Large intestine (tissue), 12 donors: Measurements from ENCODE around the gene ST6GALNAC4. TPM values are rescaled to one million over a fixed set of nuclear protein-coding genes. Genes with fewer than 3 reads are reported as not detected.

Experiments used
- DNase-seq, 2 donors: peaks; one replicate each; pipeline versions ENCODE4 v3.0.0 to v3.0.0-alpha.2; 2013
- H3K27ac ChIP-seq: one replicate; pipeline ENCODE4 v1.5.1; 2013; ENCODE audit warnings: low read length
- H3K27me3 ChIP-seq: 2 replicates; pipeline ENCODE4 v1.6.1; 2013; ENCODE audit warnings: low read length; ENCODE audit not compliant: control insufficient read depth, insufficient read depth
- H3K36me3 ChIP-seq: 2 replicates; pipeline ENCODE4 v1.6.1; 2013; ENCODE audit warnings: low read length; ENCODE audit not compliant: control insufficient read depth, insufficient read depth
- H3K4me1 ChIP-seq: one replicate; pipeline ENCODE4 v1.6.1; 2013; ENCODE audit warnings: low read length; ENCODE audit not compliant: control insufficient read depth, insufficient read depth
- H3K4me3 ChIP-seq: one replicate; pipeline ENCODE4 v1.5.1; 2013; ENCODE audit warnings: low read length
- H3K9me3 ChIP-seq: one replicate; pipeline ENCODE4 v1.6.1; 2013; ENCODE audit warnings: mild to moderate bottlenecking, low read depth, low read length, moderate library complexity; ENCODE audit not compliant: control insufficient read depth
- WGBS: methylation state at CpG from one replicate; pipeline ENCODE4 v1.1.5; 2013; ENCODE audit warnings: low lambda C conversion rate; ENCODE audit not compliant: insufficient coverage; 5-methylcytosine and 5-hydroxymethylcytosine counted together
- long read RNA-seq, 11 donors: transcript quantifications; one replicate each; lab custom pipeline, GENCODE V29; 2026
- polyA plus RNA-seq: library from polyadenylated mRNA; unstranded; fragments of 120-200 nt; gene quantifications from one replicate; pipeline ENCODE4 v1.2.1, GENCODE V29; 2013

The ST6GALNAC4 gene, protein sequence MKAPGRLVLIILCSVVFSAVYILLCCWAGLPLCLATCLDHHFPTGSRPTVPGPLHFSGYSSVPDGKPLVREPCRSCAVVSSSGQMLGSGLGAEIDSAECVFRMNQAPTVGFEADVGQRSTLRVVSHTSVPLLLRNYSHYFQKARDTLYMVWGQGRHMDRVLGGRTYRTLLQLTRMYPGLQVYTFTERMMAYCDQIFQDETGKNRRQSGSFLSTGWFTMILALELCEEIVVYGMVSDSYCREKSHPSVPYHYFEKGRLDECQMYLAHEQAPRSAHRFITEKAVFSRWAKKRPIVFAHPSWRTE
- polyA plus RNA-seq, result 10.4 TPM
- long read RNA-seq, donor 1, result 0 reads
- long read RNA-seq, donor 2, partial matches to known transcripts, result 0 of 3 reads
- long read RNA-seq, donor 2, other reads (novel, unspliced or antisense), result 0 of 3 reads
- long read RNA-seq, donor 3, result 0 reads
- long read RNA-seq, donor 4, result 0 reads
- long read RNA-seq, donor 5, partial matches to known transcripts, result 0 of 4 reads
- long read RNA-seq, donor 5, other reads (novel, unspliced or antisense), result 0 of 4 reads
- long read RNA-seq, donor 6, partial matches to known transcripts, result 0 of 4 reads
- long read RNA-seq, donor 6, other reads (novel, unspliced or antisense), result 0 of 4 reads
- long read RNA-seq, donor 7, partial matches to known transcripts, result 0 of 3 reads
- long read RNA-seq, donor 7, other reads (novel, unspliced or antisense), result 0 of 3 reads
- long read RNA-seq, donor 8, partial matches to known transcripts, result 0 of 5 reads
- long read RNA-seq, donor 8, other reads (novel, unspliced or antisense), result 0 of 5 reads
- long read RNA-seq, donor 9, result 0 reads
- long read RNA-seq, donor 10, partial matches to known transcripts, result 0 of 3 reads
- long read RNA-seq, donor 10, other reads (novel, unspliced or antisense), result 0 of 3 reads
- long read RNA-seq, donor 11, partial matches to known transcripts, result 0 of 3 reads
- long read RNA-seq, donor 11, other reads (novel, unspliced or antisense), result 0 of 3 reads

DNA sequence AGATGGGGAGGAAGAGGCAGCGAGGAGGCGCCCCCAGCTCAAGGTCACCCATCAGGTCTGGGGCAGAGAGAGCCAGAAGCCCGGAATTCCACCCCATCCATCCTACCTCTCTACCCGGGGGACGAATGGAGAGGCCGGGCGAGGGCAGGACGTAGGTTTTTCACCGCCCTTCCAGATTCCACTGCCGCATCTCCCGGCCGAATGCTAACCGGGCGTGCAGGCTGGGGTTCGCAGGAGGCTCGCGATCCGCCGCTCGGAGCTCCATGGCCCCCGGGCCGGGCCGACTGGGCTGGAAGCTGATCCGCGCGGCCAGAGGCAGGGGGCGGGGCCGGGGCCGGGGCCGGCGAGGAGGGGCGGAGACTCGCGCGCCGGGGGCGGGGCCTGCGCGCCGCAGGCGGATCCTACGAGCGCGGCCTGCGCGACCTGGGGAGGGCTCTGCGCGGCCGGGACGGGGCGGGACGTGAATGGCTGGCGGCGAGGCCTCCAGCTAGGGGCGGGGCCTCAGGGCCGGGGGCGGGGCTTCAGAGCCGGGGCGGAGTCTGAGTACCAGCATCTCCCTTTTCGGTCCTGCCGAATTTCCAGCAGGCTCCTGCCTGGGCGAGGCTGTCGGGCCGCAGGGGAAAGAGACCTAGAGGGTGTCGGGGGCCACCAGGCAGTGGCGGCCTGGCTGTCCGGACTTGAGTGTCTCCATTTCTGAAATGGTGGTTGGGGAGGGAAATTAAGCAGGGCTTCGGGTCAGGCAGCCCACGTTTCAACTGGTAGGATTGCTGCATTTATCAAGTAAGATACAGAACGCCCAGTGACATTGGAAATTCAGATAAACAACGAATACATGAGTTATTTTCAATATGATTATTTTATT, at the start of gene ST6GALNAC4:
ST6GALNAC4 (minus strand) TSS at position 322 of the 862 bp plus-strand sequence. CDS start 622 bp downstream, outside the sequence.
- Histone ChIP-seq H3K4me1 (peaks cover 38% of the 10 kb centered on the region), H3K27me3 (peaks cover 7% of the 10 kb centered on the region), H3K9me3 (peaks cover 6% of the 10 kb centered on the region), H3K4me3 (peak within 1 kb of the TSS; percentile 64), H3K36me3 (peaks cover under 1% of the 10 kb centered on the region), H3K27ac (no peak within 1 kb of the TSS)
- WGBS, result no CpG with 5 or more reads among the region's 71 CpGs
- peak; percentile 88 to 91 for DNase-seq

DNA sequence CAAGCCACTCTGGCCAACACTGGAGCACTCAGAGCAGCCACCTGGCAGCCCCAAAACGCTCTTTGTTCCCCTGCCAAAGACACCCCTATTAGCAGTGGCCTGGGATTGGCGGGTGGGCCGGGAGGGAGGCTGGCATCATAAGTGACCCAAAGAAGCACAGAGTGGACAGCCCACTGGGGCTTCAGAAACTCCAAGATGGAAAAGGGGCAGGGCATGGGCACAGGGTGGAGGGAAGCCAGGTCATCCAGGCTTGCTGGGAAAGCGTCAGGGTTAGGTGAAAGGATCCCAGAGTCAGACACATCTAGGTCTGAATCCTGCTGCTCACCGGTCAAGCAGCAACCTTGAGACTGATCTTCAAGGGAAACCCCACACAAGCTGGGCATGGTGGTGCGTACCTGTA, 49.1 kb upstream of the ST6GALNAC4 start:
- WGBS, result no CpG with 5 or more reads among the region's 6 CpGs
- Histone ChIP-seq H3K4me1 (peaks cover 73% of the 10 kb centered on the region), H3K9me3 (no peaks in the 10 kb centered on the region), H3K36me3 (peaks cover 3% of the 10 kb centered on the region), H3K27me3 (no peaks in the 10 kb centered on the region), H3K4me3 (no peak overlapping the region), H3K27ac (peak overlapping the region; percentile 99)
- no peak for DNase-seq

DNA sequence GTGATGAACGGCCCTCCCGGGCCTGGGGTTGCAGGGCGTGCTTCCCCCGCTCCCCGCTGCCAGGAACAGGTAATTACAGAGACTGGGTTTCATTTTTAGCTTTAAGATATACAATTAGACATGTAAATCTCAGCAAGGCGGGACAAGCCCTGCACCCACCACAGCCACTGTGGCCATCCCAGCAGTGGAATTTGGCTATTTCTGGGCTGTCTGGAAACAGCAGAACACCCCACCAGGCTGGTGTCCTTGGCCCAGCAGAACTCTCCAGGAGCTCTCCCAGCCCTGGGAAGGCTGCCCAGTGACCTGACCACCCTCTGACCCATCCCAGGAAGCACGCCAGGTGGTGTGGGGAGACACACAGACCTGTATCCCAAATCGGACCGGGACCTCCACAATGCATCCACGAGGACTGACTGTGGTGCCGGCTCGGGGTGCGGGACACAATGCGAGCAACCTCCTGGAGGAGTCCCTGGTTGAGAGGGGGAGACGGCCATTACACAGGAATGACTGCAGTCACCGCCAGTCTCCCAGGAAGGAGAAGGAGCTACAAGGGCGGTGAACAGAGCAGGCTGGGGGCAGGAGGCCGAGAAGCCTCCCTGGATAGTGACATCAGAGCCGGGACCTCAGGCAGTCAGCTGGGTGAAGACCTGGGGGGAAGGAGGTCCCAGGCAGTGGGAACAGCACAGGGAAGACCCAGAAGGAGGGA, 46.7 kb upstream of the ST6GALNAC4 start:
- Histone ChIP-seq H3K36me3 (peaks cover 3% of the 10 kb centered on the region), H3K9me3 (no peaks in the 10 kb centered on the region), H3K27ac (peak overlapping the region; percentile 6), H3K4me1 (peaks cover 64% of the 10 kb centered on the region), H3K27me3 (no peaks in the 10 kb centered on the region), H3K4me3 (no peak overlapping the region)
- WGBS, result no CpG with 5 or more reads among the region's 19 CpGs
- DNase-seq, result no peak

DNA sequence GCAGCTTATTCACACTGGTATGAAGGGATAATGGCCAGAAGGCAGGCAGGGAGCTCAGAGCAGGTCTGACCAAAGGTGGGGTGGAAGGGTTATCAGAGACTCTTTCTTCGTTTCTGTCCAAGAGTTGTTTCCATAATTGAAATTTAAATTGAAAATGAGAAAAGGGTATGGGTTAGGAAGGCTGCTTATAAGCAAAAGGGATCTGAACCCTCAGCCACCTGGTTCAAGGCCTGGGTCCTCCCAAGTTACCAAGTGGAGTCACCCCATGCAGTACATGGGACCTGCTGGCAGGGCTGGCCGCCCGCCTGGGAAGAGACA, 46.2 kb upstream of the ST6GALNAC4 start:
- Histone ChIP-seq H3K9me3 (no peaks in the 10 kb centered on the region), H3K27ac (no peak overlapping the region), H3K27me3 (no peaks in the 10 kb centered on the region), H3K4me1 (peaks cover 59% of the 10 kb centered on the region), H3K4me3 (no peak overlapping the region), H3K36me3 (peaks cover 3% of the 10 kb centered on the region)
- no peak for DNase-seq
- WGBS, result no CpG with 5 or more reads among the region's 3 CpGs

DNA sequence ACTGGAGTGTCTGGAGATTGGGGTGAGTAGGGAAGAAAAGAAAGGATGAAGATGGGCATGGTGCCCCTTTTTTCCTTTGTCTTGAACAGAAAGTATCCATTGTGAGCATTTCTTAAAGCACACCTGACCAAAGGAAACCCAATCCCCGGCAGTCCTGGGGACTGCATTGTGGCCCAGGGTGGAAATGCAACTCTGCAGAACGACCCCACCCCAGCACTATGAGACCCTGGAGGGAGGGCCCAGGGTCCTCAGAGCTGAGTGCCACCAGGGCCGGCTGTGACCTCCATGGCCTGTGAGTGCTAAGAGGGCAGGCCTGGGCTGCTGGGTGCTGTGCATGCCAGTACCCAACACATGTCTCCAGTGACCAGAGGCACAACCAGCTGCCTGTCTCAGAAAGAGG, 45.4 kb upstream of the ST6GALNAC4 start:
- no CpG with 5 or more reads among the region's 3 CpGs for WGBS
- Histone ChIP-seq H3K9me3 (no peaks in the 10 kb centered on the region), H3K4me3 (no peak overlapping the region), H3K36me3 (peaks cover 3% of the 10 kb centered on the region), H3K4me1 (peaks cover 52% of the 10 kb centered on the region), H3K27me3 (no peaks in the 10 kb centered on the region), H3K27ac (no peak overlapping the region)
- DNase-seq, result no peak

DNA sequence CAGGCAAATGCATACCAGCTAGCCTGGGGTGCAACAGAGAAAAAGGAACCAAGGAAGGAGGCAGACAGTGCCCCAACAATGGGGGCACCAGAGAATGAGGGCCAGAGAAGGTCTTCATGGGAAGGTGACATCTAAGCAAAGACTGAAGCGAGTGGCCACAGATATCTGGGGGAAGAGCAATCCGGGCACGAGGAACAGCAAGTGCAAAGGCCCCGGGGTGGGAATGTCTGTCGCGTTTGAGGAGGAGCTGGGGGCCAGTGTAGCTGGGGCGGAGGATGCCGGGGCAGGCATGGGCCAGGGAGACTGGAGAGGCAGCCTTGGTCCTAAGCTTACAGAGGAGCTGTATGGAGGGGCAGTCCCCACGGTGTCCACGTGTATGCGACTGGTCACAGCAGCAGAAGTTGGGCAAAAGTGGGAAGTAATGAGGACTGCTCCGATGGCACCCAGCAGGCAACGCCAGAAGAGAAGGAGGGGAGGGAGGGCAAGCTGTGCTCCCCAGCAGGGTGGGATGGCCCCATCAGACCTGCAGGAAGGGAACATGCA, 44.8 kb upstream of the ST6GALNAC4 start:
- Histone ChIP-seq H3K4me1 (peaks cover 49% of the 10 kb centered on the region), H3K36me3 (peaks cover 3% of the 10 kb centered on the region)
- DNase-seq, result no peak

DNA sequence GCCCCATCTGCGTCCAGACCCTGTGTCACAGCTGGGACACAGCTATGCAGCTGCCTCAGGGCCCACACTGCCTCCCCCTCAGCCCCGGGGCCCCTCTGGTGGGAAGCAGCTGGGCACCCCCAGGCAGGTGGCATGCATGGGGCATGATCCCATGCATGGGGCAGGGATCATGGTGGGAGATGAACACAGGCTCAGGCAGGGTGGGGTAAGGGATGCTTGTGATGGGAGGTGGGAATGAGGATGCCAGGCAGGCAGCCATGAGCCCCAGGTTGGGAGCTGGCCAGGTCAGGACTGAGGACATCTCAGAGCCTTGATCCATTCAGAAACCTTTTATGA, 44.3 kb upstream of the ST6GALNAC4 start:
- DNase-seq, result no peak
- no peaks in the 10 kb centered on the region for H3K9me3 ChIP-seq
- peaks cover 46% of the 10 kb centered on the region for H3K4me1 ChIP-seq
- no CpG with 5 or more reads among the region's 2 CpGs for WGBS
- H3K36me3 ChIP-seq, result peaks cover 3% of the 10 kb centered on the region
- no peak overlapping the region for H3K4me3 ChIP-seq
- H3K27me3 ChIP-seq, result no peaks in the 10 kb centered on the region
- peak overlapping the region; percentile 78 for H3K27ac ChIP-seq

More for the DNA sequence above, 44.8 kb upstream of the ST6GALNAC4 start:
- no peak overlapping the region for H3K4me3 ChIP-seq
- no peak overlapping the region for H3K27ac ChIP-seq
- no CpG with 5 or more reads among the region's 13 CpGs for WGBS
- H3K27me3 ChIP-seq, result no peaks in the 10 kb centered on the region
- H3K9me3 ChIP-seq, result no peaks in the 10 kb centered on the region

DNA sequence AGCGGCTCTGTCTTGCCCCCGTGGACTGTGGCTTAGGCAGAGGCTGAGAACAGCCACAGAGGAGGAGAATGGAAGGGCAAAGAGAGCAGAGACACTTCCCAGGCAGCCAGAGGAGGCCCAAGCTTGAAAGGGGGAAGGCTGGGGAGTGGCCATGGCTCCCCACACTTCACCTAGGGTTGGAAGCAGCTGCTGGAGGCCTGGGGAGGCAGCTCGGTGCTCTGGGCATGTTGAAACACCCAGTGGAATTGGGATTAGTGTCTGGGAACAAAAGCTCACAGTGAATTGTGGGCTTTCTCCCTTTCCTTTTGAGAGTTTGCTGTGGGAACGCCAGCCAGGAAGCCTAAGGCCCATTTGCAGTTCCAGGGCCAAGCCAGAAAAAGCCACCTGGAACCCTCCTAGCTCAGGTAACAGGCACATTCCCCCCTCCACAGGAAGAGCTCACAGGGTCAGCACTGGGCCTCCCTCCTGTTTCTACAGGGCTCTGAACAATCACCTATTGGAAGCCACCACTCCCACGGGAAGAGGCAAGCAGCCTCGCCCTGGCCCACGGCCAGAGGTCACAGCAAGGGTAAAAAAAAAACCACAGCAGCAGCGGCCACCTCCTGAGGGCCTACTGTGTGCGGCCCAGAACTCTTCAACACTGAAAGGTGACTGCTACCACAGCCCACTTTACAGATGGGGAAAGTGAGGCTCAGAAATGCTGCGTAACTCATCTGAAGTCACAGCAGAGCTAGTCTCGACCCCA, 43.7 kb upstream of the ST6GALNAC4 start:
- Histone ChIP-seq H3K4me1 (peaks cover 46% of the 10 kb centered on the region), H3K27me3 (no peaks in the 10 kb centered on the region), H3K27ac (peak overlapping the region; percentile 78), H3K36me3 (peaks cover 3% of the 10 kb centered on the region), H3K9me3 (no peaks in the 10 kb centered on the region), H3K4me3 (no peak overlapping the region)
- DNase-seq, result peak in 1 of 2 donors; percentile 62
- WGBS, result no CpG with 5 or more reads among the region's 11 CpGs

DNA sequence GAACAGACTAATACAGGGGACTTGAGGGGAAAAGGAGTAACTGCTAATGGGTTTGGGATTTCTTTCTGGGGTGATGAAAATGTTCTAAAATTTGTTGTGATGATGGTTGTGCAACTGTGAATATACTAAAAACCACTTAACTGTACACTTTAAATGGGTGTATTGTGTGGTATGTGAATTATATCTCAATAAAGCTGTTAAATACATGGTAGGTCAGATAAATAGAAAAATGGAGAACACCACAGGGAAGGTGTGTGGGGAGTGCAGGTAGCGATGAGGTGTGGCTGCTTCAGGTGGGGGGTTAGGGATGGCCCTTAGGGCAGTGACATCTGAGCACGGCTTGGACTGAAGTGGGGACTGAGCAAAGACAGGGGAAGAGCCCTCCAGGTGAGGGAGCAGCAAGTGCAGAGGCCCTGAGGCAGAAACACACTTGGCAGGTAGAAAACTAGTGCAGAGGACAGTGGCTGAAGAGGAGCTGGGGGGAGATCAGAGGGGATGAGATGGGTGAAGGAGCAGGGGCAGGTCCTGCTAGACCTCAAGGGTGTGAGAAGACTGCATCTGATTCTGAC, 43.1 kb upstream of the ST6GALNAC4 start:
- no CpG with 5 or more reads among the region's 2 CpGs for WGBS
- H3K9me3 ChIP-seq, result no peaks in the 10 kb centered on the region

More for the DNA sequence above, 43.1 kb upstream of the ST6GALNAC4 start:
- peaks cover 44% of the 10 kb centered on the region for H3K4me1 ChIP-seq
- peak overlapping the region; percentile 78 for H3K27ac ChIP-seq
- peaks cover 3% of the 10 kb centered on the region for H3K36me3 ChIP-seq
- H3K27me3 ChIP-seq, result no peaks in the 10 kb centered on the region
- no peak overlapping the region for H3K4me3 ChIP-seq
- no peak for DNase-seq
